NCI-H510A treated with DMSO at 0.1 percent for 48 hours (cell line): Measurements from ENCODE around the gene SOAT1.
"Not testable (repeated sequence)": the region's sequence is repeated elsewhere in the genome, so short reads cannot be mapped to it uniquely, and the experiment has no call there.

Source experiments
- DNase-seq: peaks from one replicate; lab custom pipeline; 2025; lab: John Stamatoyannopoulos, UW

The SOAT1 gene

DNA sequence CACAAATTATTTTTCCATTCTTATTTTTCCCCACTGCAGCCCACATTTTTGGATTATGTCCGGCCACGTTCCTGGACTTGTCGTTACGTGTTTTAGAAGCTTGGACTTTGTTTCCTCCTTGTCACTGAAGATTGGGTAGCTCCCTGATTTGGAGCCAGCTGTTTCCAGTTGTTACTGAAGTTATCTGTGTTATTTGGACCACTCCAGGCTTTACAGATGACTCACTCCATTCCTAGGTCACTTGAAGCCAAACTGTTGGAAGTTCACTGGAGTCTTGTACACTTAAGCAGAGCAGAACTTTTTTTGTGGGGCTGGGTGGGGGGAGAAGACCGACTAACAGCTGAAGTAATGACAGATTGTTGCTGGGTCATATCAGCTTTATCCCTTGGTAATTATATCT lies 59.9 kb downstream of the SOAT1 start:
- DNase-seq: no peak

DNA sequence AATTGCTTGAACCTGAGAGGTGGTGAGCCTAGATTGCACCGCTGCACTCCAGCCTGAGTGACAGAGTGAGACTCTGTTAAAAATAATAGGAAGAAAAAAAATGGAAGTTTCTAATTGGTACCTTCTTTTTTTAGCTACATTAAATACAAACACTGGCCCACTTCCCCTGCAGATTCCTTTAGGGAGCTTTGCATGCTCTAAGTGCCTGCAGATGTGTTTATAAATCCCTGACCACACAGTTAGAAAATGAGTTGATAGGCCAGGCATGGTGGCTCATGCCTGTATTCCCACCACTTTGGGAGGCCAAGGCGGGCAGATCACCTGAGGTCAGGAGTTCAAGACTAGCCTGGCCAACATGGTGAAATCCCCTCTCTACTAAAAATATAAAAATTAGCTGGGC lies 68.0 kb downstream of the SOAT1 start:
- not testable (repeated sequence) for DNase-seq

DNA sequence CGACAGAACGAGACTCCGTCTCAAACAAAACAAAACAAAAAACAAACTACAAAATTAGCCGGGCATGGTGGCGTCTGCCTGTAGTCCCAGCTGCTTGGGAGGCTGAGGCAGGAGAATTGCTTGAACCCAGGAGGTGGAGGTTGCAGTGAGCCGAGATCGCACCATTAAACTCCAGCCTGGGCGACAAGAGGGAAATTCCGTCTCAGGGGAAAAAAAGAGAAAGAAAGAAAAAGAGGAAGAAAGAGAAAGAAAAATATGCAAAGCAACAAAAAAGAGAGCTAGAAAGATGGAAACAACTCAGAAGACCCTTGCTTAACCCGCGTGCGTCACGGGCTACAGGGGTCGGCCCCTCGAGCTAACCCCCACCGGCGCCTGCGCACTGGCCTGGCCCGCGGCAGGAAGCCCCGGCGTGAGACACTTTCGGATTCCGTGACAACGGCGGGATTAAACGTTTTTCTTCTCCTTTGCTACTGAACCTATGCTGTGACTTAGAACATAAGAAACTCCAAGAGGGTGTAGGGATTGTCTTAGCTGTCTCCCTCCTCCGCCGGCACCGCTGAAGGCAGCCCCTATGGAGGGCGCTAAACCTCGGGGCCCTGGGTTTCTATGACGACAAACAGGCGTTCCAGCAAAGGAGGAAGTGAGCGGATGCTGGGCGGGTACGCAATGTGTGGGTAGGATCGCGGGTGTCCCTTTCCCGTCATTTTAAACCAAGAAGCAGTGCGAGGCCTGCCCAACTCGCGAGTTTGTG lies 71.9 kb downstream of the SOAT1 start, which contains the start of gene AXDND1:
Gene AXDND1 (plus strand): TSS at position 630 of the 751 bp plus-strand sequence. CDS start 539 bp downstream, outside the sequence.
- peak; percentile 83 for DNase-seq

DNA sequence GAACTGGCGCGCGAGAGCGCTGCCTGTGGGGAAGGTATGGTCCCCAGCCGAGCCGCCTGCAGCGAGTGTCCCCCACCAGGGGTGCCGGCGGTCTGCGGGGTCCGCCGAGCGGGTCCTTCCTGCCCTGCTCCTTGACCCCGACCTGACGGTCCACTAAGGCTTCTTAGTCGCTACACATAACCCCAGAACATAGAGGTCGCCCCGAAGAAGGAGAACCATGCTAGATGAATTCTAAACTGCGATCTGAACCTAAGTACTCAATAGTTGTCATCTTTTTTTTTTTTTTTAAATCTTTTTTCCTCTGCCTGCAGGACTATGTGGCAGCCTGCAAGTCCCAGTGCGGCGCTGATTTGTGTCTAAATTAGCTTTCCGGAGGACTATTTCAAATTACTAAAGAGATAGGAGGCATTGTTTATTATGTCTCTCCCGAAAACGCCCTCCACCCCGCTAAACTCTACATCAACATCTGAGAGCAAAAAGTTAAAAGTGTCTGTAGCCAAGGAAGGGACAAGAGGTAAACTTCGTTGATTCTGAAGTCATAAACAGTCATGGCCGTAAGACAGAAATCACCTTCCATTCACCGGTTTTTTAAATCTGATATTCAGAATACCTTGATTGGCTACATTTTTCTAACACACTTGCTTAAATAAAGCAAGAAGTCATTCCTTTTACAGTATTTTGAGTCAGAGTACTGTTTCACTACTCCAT lies 72.7 kb downstream of the SOAT1 start:
- DNase-seq: no peak

DNA sequence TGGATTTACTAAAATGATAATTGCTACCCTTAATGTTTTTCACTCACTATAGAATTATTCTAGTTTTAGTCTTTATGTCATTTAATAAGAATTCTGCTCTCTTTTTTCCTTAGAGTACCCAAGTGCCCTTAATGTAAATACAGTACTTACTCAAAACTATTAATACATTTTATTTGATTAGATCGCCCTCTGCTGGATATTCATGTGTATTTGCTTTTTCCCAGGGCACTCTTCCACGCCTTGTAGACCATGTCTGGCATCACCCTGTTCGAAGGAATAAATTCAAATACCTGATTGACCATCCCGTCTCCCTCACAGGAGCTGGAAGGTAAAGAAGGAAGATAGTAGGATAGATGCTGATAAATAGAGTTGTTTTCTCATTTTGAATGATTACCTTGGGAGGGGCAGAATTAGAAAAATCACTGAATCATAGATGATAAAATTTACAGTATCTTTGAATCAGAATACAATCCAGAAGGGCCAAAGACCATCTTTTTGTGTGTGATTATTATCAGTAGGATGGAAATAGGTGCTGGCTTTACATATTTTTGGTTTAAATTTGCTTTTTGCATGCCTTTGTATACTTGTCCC lies 76.2 kb downstream of the SOAT1 start:
- peak; percentile 87 for DNase-seq

DNA sequence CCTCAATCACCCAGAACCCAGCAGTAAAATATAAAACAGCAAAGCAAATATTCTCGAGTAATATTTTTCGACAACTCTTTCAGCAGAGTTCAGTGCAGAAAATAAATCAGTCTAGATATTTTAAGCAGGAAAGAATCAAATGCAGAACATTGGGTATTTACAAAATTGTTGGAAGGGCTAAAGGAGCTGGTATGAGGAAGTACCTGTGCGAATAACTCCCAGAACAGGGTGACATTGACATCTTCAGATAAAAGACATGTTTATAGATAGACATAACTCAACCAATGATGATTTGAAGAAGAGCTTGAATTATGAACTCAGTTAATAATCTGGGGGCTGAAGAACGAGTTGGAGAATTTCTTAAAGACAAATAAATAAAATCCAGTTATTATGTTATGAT lies 78.6 kb downstream of the SOAT1 start:
- DNase-seq: no peak

DNA sequence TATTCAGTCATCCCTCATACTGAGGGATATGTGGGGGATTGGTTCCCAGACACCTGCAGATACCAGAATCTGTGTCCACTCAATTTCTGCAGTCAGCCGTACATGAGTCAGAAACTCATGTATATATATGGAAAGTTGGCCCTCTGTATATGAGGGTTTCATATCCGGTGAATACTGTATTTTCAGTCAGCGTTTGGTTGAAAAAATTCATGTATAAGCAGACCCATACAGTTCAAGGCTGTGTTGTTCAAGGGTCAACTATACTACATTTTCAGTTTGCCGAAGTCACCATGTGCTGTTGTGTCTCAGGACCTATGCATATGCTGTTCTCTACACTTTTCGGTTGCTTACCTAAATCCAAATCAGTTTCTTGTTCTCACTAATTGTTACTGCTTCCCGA lies 82.6 kb downstream of the SOAT1 start:
- no peak for DNase-seq

DNA sequence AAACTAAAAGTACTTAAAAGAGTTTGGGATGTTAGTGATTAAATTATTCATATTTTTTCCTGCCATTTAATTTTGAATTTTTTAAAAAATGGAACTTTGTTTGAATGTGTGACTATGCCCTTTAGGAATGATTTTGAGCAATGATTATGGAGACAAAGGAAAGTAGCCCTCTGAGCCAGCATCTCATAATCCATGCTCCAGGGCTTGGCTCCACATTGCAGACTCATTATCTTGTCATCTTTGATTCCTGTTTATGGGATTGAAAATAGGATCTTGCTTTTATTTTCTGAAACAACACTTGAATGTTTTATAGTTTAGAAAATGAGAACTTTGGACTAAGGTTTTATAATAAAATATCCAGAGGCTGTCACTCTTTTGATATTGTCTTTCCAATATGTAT lies 86.7 kb downstream of the SOAT1 start:
- DNase-seq: no peak

DNA sequence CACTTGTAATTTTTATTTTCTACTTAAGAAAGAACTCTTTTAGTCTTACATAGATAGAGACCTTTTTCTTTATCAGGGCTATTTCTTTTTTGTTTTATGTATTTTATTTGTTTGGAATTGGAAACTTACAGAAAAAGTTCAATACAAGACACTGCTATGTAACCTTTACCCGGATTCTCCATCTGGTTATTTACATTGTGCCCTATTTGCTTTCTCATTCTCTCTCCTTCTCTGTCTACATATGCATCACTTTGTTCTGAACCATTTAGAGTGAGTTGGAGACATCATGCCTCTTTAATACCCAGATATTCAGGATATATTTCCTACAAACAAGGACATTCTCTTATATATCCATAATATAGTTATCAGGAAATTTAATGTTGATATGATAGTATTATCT lies 90.4 kb downstream of the SOAT1 start:
- DNase-seq: no peak

DNA sequence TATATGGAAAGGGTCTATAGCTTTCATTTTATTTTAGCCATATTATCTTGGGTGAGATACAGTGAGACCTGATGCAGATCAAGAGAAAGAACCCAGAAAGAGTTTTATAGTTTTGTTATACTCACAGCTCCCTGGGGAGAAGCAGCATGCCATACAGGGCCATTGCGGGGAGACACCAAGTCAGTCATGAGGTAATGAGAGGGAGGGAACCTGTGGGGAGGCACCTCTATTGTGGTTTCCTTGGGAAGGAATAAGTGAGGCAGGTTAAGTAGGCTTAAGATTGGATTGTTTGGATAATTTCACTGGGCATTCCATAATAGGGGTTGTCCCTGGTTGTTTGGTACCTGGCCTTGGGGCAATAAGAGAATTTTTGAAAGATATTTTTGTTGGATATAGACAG lies 91.9 kb downstream of the SOAT1 start:
- no peak for DNase-seq

DNA sequence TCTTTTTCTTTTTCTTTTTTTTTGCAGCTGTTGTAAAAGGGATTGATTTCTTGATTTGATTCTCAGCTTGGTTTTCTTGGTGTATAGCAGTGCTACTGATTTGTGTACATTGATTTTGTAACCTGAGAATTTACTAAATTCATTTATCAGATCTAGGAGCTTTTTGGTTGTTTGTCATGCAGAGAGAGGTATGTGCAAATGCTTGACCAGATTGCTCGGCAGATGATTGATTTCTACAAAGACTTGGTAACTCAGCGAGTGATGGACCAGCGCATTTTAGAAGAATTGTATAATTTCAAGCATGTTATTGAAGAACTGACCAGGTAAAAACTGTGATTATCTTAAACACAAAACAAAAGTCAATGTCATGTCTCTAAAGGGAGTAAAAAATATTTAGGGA lies 100.1 kb downstream of the SOAT1 start:
- DNase-seq: no peak

DNA sequence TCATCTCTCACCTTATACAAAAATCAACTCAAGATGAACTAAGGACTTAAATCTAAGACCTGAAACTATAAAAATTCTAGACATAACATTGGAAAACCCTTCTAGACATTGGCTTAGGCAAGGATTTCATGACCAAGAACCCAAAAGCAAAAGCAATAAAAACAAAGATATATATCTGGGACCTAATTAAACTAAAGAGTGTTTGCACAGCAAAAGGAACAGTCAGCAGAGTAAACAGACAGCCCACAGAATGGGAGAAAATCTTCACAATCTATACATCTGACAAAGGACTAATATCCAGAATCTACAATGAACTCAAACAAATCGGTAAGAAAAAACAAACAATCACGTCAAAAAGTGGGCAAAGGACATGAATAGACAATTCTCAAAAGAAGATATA lies 105.8 kb downstream of the SOAT1 start:
- DNase-seq: not testable (repeated sequence)
